ENCODE results near the gene KCNAB2.

KCNAB2 gene

DNA sequence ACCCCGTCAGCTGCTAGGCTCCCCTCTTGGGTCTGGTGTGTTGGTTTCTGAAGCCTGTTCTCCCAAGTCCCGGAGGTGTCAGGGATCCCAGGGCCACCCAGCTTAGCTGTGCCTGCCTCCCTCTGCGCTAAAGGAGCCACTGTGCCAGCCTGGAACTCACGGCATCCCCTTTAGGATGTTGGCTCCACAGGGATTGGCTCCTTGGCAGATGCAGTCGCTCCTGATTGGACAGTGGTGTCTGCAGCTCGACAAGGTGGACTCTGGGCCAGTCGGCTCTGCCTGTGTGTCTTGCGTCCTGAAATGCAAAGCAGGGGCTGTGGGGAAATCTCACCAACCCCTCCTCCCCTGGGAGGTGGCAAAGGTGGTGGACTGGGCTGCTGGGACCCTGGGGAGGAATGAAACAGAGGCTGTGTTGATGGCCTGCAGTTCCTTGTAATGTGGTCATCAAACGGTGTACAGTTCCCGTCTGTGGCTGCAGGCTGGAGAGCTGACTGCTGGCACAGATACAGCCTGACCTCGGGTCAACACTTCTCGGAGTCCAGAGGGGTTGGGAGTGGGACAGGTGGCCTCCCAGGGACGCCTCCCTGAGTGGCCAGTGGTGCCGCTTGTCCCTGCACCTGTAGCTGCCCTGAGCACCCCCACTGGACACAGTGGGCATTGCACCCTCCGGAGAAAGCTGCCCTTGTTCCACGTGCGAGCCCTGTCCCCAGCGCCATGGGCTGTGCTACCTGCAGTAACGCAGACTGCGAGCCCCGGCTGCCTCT is 11.5 kb upstream of the KCNAB2 start:
- DNase-seq = peak; percentile 75

DNA sequence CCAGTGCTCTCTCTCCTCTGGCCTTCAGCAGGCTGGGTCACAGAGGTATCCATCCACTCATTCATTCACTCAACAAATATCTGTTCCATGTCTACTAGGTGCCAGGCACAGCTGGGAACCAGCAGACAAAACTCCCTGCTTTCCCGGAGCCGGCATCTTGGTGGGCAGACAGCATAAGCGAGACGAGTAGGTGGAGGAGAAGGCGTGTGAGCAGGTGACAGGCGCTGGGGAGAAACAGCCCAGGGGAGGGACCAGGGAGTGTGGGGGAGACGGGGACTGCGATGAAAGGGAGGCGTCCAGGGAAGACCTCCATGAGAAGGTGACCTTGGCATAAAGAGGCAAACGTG is 11.0 kb upstream of the KCNAB2 start:
- DNase-seq = no peak

DNA sequence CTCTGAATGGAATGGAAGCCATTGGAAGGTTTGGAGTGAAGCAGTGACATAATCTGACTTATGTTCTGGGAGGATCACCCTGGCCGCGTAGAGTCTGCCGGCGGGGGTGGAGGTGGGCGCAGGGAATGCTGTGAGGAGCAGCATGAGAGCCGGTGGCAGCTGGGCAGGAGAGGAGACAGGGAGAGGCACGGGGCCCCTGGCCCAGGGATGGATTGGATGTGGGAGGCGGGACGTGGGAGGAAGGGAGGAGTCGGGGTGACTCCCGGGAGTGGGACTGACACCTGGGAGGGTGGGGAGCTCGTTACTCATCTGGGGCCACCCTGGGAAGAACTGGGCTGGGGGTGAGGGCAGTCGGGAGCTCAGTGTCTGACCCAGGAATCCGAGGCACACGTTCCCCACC is 10.4 kb upstream of the KCNAB2 start:
- no peak for DNase-seq

DNA sequence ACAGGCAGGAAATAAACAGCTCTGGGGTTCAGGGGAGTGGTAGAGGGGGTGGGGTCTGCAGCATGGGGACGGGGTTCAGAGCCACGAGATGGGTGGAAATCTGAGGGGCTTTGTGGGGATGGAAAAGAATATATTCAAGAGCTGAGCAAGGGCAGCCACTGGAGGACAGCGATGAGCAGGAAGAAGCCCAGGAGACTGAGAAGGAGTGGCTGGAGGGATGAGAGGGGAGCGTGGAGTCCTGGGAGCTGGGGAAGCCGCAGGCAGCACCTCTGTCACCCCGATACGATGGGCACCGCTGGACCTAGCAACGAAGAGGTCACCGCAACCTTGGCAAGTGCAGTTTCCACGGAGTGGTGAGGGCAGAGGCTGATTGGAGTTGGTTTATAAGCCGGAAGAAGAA is 10.0 kb upstream of the KCNAB2 start:
- no peak for DNase-seq

DNA sequence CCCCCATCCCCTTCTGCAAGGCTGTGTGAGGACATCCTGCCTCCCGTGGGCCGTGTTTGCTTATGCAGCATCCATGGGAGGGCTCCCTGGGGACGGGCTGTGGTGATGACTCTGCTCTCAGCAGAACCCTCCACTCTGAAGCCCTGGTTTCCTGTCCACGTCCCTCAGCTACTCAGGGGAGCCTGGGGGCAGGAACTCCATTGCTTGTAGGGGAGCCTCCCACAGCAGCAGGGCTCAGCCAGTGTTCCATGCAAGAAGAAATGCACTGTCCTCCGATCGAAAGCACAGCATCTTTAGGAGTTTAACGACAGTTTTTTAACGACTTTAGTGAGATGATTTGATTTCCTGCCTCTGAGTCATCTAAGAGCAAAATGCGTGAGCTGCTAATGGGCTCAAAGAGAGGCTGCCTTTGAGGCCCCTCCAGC is 8.3 kb upstream of the KCNAB2 start:
- no peak for DNase-seq

DNA sequence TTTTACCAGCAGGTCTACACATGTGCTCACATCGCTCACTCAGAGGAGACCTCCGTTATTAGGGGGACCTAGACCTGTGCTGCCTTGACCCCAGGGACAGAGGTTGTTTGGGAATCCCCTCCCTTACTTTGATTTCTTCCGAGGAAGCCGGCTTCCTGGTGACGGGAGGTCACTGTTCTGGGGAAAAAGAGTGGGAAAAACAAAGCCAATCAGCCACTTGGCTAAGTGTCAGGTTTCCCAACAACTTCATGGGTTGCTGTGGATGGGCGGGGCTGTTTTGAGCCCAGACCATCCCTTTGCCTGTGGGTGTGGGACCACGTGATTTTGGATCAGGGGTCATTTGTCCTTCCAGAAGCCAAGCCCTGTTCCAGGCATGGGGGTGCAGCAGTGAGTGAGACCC is 7.1 kb upstream of the KCNAB2 start:
- DNase-seq = no peak

DNA sequence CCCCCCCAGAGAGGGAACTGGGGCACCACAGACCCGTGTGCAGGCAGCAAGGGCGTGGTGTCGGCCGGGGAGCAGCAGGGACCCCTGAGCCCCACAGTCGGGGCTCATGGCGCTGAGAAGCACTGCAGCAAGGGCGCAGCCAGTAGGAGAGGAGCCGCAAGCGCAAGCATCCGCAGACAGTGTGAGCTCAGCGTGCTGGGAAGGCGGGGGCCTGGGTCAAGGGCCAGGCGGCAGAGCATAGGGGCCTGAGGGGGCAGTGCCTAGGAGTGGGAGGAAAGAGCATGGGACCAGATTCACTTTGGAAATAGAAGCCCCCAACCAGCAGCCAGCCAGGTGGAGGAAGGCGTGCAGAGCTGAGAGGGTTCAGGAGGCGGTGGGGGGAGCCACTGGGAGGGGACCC is 6.7 kb upstream of the KCNAB2 start:
- no peak for DNase-seq

DNA sequence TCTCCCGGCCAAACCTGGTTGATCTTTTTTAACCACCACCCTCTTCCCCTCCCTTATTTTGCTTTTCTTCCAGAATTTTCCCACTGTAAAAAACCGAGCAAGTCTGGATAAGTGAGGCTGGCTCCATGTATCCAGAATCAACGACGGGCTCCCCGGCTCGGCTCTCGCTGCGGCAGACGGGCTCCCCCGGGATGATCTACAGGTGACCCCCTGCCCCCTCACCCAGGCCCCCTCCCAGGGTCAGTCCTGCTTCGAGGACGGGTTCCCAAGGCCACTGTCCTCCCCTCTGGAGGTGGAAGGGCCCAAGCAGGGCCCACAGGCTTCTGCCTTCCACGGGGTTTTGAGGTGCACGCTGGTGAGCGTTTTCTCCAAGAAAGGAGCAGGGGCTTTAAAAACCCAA is 5.2 kb upstream of the KCNAB2 start:
- DNase-seq = no peak

DNA sequence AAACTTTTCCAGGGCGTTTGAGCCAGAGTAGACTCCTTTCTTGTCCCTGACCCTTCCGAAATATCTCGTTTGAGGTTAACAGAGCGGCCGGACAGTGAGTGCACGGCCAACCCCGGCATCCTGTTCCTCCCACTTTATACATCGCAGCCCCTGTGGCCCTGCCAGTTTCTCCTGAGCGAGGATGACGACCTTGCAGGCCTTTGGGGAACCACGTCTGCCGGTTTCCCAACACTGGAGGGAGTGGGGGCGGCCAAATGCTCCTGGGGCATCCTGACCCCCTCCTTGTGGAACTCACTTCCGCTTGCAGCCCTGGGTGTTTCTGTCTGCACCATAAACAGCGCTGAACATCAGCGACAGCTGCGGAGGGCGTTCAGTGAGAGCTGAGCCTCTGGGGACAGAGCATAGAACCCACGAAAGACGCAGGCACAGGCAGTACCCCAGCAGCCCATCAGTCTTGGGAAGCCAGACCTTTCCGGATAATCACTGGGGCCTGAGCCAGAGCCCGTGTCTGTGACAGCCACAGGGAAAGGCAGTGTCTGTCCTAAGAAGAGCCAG is 4.8 kb upstream of the KCNAB2 start:
- DNase-seq = no peak

DNA sequence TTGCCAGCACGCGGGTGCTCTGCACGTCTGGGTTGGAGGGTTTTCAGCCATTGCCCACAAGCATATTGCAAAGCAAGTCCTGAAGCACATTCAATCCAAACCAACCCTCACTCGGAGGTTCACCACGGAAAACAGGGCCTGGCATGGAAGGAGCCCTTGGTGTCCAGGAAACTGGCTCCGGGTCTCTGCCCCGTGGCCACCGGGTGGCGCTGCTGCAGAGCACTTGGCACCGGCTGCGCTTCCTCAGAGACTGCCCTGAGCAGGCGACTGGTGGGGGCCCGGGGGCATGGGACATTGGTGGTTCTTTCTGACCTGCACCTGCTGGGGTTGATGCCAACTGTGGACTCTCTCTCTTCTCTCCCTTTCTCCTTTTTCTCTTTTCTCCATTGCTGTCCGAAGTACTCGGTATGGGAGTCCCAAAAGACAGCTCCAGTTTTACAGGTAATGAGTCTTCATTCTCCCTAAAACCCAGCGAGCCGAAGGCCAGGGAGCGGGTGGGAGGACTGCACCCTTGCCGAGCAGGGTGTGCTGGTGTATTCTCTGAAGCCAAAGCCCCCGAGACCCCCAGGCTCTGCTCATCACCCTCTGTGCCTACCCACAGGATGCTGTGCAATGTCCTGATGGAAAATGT is 4.1 kb upstream of the KCNAB2 start:
- DNase-seq = peak; percentile 75

DNA sequence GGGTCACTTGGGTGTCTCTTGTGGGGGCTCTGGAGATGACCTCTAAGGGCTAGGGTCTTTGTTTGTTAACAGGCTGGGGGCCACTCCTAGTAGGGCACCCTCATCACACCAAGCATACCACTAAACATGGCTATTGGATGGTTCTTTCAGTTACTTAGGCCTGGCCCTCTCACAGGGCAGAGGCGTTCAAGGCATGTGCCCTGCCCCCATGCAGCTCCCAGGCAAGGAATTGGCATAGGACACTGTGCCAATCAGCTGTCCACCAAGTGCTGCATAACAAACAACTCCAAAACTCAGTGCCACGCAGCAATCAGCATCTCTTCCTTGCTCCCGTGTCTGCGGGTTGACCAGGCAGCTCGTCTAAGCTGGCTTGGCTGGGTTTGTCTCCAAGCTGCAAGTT is 2.1 kb upstream of the KCNAB2 start:
- DNase-seq = no peak

DNA sequence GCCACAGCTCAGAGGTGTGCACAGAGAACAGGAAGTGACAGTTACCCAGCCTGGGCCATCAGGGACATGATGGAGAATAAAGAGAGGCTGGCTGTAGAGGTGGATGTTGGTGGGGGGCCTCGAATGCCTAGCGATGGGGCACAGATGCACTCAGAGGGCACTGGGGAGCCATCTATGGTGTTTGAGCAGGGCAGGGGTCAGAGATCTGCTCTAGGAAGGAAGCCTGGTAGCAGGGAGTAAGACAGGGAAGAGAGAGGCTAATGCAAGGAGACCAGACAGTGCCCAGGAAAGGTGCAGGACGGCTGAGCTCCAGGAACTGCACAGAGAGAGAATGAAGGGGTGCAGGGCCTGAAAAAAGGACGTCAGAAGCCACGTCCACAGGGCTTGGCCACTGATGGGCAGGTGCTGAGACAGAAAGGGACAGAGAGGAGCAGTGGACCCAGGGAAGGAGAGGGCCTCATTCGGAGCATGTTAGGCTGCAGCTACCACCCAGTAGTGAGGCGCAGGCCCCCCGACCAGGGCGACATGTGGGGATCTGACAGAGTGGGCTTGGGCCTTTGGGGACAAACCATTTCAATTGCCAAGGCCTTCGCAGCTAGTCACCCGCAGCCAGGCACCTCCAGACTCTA is 1.1 kb upstream of the KCNAB2 start:
- DNase-seq = no peak

DNA sequence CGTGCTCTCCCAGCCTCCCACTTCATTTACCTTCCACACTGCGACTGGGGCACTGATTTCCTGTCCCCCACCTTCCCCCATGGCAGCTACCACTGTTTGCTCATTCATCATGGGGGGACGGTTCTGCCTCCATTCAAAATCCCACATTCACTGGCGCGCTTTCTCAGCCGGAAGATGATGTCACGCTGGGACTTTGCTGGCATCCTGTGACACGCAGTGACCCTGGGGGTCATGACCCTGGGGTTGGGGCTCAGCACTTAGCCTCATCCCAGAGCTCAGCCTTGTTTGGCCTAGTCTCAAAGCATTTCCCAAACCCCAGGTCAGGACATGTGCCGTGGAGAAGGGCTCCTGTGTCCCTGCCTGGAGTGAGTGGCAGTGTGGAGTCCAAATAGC is 582 bp upstream of the KCNAB2 start:
- DNase-seq = no peak

DNA sequence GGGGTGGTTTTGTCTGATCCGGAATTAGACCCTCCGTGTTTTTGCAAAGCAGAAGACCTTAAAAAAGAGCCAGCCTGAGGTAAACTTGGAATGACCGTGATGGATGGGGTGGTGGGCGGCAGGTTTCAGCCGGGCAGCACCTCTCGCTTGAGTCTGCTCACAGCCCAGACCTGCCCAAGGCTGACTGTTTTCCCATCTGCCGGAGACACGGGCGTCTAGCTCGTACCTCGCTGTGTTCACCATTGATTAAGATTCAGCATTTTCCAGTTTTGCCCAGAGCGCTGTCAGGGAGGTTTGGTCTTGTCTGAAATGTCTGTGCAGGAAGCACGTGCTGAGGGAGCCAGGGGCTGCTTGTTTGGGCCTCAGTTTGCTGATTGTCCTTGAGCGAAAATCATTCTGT is 591 bp downstream of the KCNAB2 start:
- DNase-seq = no peak

DNA sequence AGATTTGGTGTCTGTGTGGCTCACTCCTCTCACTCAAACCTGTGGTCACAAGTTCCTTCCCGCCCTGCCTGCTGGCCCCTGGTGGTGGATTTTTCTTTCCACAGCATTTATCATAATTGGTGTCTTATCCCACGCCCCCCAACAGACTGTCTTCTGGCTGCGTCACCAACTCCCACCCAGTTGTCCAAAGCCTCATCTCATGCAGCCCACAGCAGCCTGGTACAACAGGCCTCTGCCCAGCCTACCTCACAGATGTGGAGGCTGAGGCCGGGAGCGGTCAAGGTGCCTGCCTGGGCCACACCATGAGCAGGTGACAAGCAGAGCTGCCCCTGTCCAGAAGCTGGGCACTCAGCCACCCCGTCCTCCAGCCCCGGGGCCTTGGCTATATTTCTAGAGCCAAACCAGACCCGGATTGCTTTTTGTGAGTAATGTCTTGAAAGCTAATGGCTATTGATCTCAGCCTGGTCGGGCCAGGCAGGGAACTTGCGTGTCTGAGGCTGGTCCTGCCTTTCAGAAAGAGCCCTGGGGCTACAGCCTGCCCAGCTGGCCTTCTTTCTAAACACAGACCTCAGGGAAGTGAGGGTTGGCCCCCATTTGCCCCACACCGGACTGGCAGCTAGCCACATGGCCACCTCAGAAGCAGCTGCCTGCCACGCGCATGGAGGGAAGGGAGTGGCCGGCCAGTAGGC is 2.6 kb downstream of the KCNAB2 start:
- no peak for DNase-seq

DNA sequence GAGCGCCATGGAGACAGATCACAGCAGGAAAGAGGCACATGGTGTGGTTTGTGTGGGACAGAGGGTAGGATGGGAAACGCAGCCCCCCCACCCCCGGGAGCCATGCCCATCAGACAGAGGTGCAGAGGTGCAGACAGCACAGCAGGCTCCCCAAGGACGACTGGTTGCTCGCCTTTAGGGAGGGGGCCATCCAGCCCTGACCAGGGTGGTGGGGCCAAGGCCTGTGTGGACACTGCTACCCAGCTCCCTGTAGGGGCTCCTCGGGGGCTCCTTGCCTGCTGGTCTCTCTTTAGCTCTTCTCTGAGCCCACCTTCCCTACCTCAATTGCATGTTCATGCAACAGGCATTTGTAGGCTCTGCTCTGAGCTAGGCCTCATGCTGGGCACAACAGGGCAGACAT is 3.7 kb downstream of the KCNAB2 start:
- DNase-seq = no peak

DNA sequence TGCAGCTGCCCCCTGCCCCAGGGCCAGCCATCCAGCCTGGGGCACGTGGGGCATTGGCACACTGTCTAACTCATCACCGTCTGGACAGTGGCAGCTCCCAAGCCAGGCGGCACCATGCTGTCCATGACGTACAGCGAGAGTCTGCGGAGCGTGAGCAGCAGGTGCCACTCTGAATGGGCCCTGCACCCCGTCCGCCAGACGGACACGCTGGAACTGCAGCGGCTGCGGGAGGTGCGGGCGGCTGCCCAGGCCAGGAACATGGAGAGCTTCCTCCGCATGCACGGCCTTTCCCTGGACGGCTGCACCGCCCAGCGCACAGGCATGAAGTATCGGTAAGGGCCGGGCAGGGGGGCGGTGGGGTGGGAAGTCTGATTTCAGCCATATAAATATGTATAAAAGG is 5.7 kb downstream of the KCNAB2 start:
- no peak for DNase-seq

DNA sequence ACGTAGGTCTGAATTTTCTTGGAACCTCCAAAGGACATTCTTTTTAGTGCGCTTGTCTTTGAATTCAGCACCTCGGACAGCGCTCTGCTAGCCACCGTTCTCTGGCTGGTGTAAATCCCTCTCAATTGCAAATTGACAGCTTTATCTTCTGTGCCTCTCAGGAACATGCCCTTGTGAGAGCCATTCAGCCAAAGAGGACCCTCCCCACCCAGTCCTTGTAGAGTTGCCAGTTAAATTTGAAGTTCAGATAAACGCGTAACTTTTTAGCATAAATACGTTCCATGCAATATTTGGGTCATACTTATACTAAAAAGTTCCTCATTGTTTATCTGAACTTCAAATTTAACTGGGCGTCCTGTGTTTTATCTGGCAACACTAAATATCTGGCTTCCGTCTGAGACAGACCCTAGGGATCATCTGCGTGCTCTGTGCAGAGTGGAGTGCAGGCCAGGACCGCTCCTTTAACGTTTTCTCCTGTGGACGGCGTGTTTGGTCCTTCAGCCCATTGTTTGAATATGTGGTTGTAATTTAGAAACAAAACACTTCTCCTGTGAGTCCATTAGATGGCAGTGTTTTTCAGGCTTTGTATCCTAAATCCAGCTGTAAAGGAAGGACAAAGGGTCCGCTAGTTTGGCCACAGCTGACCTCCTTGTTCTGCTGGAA is 7.0 kb downstream of the KCNAB2 start:
- peak; percentile 66 for DNase-seq

DNA sequence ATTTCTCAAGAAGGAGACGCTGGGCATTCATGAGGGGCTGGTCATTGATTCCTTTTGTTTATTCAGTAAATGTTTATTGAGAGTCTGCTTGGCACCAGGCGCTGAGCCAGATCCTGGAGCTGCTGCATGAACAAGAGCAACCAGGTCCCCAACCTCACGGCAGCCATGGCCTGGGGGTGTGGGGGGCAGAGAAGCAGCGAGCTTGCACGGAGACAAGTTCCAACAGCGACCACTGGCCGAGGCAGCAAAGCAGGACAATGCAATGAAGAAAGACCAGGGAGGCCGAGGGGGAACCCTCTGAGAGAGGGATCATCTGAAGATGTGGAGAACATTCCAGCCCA is 7.5 kb downstream of the KCNAB2 start:
- no peak for DNase-seq

DNA sequence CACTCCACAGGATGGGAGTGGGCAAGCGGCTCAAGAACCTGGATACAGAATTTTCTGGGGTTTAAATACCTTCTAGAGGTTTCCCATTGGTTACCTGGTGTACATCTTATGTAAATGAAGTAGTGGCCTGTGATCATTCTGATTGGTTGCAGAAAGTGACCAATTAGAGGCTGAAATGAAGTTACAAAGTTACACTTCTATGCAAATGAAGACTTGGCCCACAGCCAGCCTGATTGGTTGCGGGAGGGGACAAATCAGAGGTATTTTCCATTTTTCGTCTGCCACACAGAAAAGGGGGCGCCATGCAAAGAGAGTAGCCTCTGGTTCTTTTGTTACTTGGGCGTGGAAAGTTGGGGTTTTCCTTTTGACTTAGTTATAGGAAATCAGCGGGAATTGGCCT is 8.9 kb downstream of the KCNAB2 start:
- DNase-seq = no peak

DNA sequence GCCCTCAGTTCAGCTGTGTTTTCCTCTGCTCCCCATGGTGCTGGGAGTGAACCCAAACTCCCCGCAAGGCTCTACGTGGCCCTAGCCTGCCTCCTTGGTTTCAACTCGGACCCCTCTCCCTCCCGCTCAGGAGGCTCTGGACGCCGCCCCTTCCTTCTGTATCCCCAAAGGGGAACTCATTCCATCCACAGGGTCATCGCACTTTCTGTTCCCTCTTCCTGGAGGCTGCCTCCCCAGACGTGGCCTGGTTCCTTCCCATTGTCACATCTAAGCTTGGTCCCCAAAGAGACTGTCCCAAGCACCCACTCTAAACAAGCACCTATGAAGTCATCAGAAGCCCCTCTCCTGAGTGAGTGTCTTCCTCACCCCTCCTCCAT is 10.9 kb downstream of the KCNAB2 start:
- DNase-seq = no peak

DNA sequence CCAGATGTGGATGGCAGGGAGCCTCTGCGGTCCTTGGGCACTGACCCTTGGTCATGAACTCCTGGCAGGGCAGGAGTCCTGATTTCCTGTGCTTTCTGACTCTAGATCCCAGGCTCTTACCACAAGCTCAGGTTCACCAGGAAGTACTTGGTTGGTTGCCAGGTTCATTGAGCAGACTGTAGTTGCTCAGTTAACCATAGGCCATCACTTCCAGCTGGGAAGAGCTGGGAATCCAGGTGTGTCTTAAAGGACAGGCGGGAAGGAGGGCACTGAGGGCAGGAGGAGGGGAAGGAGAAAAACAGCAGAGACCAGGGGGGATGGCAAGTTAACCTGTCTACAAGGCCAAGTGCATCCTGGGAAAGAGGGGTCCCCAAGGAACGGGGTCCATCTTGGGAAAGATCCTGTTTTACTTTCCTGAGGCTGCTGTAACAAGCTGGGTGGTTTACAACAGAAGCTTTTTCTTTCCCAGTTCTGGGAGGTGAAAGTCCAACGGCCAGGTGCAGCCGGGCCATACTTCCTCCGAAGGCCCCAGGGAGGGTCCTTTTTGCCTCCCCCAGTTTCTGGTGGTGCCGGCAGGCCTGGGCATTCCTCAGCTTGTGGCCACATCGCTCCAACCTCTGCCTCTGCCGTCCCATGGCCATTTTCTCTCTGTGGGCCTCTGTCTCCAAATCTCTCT is 11.6 kb downstream of the KCNAB2 start:
- DNase-seq = no peak

DNA sequence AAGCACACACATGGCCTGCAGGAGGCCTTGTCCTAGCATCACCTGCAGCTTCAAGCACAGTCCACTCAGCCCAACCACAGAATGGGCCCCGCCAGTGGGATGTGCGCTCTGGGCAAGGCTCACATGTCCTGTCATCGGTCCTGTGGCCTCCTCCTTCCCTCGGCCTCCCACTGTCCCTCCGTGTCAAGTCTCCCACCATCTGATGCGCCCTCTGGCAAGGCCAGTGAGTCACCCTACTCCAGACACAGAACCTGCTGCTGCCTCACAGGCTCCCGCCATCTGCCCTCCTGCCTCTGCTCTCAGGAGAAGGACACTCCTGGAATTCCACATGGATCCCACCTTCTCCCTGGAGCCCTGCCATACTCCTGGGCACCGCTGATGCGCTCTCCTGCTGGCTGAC is 14.2 kb downstream of the KCNAB2 start:
- DNase-seq = no peak
